ENCODE measurements around the gene TLE2. TPM values are rescaled to one million over a fixed set of nuclear protein-coding genes. Genes with fewer than 3 reads are reported as not detected.

TLE2 gene
- total RNA-seq, 1 experiment from 2014 or later, result 35.6 TPM

GRCh38 chr19:3059653-3060052 lies 30.6 kb upstream of the TLE2 start:
- Histone ChIP-seq H3K27ac (ENCODE audit: low read depth, low read length) (peak overlapping the region; percentile 91; the same call in 1 of the 2 replicates), H4K20me1 (ENCODE audit: insufficient read depth) (no peaks in the 10 kb centered on the region), H2AFZ (ENCODE audit: low read depth, low read length, poor library complexity, severe bottlenecking) (no peak overlapping the region), H3K79me2 (ENCODE audit: insufficient read depth, low read length) (peaks cover 41% of the 10 kb centered on the region), H3K4me3 (replicated peaks in 1 of 2; ENCODE audit: low read depth in 1 of 2, low read length in 2 of 2) (no peak overlapping the region), H3K4me1 (ENCODE audit: control insufficient read depth in 1 of 2, insufficient read depth in 2 of 2, low read length in 2 of 2) (peaks cover 32 to 58% of the 10 kb centered on the region in 2 experiments), H3K4me2 (ENCODE audit: low read length) (no peak overlapping the region), H3K9me2 (ENCODE audit: insufficient read depth) (no peaks in the 10 kb centered on the region), H3K27me3 (ENCODE audit: insufficient read depth, low read length) (no peaks in the 10 kb centered on the region), H3K9ac (ENCODE audit: low read length) (no peak overlapping the region), H3K36me3 (ENCODE audit: control insufficient read depth in 1 of 2, insufficient read depth in 2 of 2, low read length in 2 of 2) (peaks cover 15 to 20% of the 10 kb centered on the region in 2 experiments), H3K9me3 (ENCODE audit: control insufficient read depth in 1 of 2, insufficient read depth in 1 of 2, low read depth in 1 of 2, low read length in 2 of 2) (no peaks in the 10 kb centered on the region)
- ATAC-seq (no peak), DNase-seq (ENCODE audit: low read depth, low spot score) (no peak)
- intact Hi-C loops (cut with micrococcal nuclease), result no loop called here
- TSS peak; percentile 61 for BruUV-seq (replicated peaks)
- POLR2A ChIA-PET, result no interaction called here
- CTCF ChIA-PET, result interaction anchor here (1.3 kb wide), 1 partner anchor 16 kb away, joined by 3 read pairs; no protein-coding TSS in a partner anchor
- no peak for TF ChIP-seq ZNF274 (IDR thresholded peaks at IDR 0.05; ENCODE audit: low read depth, low read length)
- no peak for TF ChIP-seq MAX (IDR thresholded peaks at IDR 0.05)
- TF ChIP-seq CBX3 (IDR thresholded peaks at IDR 0.05; ENCODE audit: low read depth), result no peak
- TF ChIP-seq POLR2A (IDR thresholded peaks at IDR 0.05; ENCODE audit: borderline replicate concordance, extremely low read depth, insufficient read depth, insufficient read length), result no peak
- no peak for TF ChIP-seq SP1 (IDR thresholded peaks at IDR 0.05; ENCODE audit: low read depth)
- no peak for TF ChIP-seq CEBPB (IDR thresholded peaks at IDR 0.05; ENCODE audit: low read depth)
- no peak for TF ChIP-seq ELF1 (IDR thresholded peaks at IDR 0.05; ENCODE audit: borderline replicate concordance, low read depth)
- TF ChIP-seq JUND (IDR thresholded peaks at IDR 0.05), result no peak
- no peak for TF ChIP-seq SRF (IDR thresholded peaks at IDR 0.05; ENCODE audit: low read depth)
- no peak for TF ChIP-seq EZH2phosphoT487 (IDR thresholded peaks at IDR 0.05; ENCODE audit: borderline replicate concordance)
- TF ChIP-seq CTCF (IDR thresholded peaks at IDR 0.05 in 2 of 3, conservative IDR thresholded peaks at IDR 0.05 in 1 of 3; ENCODE audit: borderline replicate concordance in 1 of 3, insufficient read depth in 1 of 3, low read depth in 2 of 3, low read length in 2 of 3), result no peak
- no peak for TF ChIP-seq TCF7L2 (IDR thresholded peaks at IDR 0.05; ENCODE audit: borderline replicate concordance, extremely low read depth, insufficient read depth, insufficient read length)
- TF ChIP-seq SIN3A (IDR thresholded peaks at IDR 0.05; ENCODE audit: low read depth), result no peak
- RAD21 ChIA-PET (ENCODE audit: low non-redundant PET in 1 of 2, low total read pairs in 2 of 2, uncharacterized antibody in 2 of 2, unreplicated experiment in 2 of 2), result no interaction called here

All from HCT116 (cell line).